GM19035 (cell line): Measurements from ENCODE around the gene SCN5A.
"Not testable (repeated sequence)": the region's sequence is repeated elsewhere in the genome, so short reads cannot be mapped to it uniquely, and the experiment has no call there.

Experiments
- ATAC-seq: cut with Tn5 transposase; IDR thresholded peaks from one replicate; pipeline ENCODE4 v1.9.1; 2021; ENCODE audit not compliant: unreplicated experiment

The SCN5A gene

DNA sequence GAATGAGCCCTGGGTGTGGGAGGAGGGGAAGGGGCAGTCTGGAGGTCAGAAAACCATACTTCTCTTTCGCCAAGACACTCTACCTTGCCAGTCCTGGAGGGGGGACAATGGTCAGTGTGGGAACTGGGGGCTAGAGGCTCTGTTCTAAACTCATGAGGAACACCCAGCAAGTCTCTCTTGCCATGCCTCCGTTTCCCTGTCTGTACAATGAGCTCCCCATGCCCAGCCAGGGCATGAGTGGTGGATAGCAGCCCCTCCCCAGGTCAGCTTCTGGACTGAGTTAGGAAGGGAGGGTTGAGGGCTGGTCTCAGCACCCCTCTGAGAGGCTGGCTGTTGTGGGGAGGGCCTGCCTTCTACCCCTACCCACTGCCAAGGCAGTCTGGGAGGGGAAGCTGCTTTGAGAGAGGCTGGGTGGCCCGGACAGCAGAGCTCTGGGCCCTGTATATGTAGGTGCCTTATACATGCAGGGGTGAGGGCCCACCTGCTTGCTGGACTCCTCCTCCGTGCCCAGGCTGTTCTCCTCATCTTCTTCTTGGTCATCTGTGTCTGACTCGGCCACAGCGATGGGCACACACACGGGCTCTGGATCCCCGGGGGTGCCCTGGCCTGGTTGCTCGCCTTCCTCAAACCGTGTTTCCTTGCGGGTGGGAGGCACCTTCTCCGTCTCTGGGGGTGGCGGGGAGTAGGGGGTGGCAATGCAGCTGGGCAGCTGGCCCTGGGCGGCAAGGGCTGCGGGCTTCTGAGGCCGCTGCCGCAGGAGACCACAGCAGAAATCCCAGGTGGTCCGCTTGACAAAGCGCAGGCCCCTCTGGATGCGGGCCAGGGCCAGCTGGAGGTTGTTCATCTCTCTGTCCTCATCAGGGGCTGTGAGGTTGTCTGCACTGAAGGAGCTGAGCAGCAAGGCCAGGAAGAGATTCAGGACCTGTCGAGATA lies 68.8 kb downstream of the SCN5A start:
- no peak for ATAC-seq

DNA sequence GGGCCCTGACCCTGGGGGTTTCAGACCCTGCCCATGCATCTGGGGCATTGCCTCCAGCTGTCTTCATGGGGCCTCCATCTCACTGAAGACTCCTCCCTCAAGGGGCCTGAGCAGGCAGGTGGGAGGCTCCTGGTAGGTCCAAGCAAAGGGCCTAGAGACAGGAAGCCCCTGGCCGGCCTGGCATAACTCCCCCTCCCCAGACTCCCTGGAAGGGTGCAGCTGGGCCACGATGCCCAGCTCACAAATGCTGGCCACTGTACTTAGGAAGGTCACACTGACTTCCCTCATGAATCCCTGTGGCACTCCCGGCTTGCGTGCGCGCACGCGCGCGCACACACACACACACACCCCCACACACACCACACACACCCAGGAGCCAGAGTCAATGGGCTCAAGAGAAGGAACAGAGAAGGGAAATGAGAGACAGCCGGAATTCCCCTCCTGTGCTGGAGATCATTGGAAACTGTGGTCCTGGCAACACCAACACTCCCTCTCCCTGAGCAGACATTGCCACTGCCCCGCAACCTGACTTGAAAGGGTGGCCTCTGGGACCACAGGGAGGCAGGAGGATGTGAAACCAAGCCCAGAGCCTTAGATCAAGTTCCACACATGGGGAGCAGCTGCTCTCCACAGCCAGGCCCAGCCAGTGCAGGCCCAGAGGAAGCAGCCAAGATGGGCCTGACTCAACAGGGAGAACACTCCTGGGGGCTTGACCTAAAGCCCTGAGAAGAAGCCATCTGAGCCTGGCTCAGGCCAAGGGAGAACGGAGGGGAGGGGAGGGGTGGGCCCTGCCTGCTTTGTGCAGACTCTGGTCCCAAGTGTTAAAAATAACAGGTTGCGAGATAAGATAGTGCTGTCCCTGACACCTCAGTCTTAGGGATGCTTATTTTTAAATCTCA lies 69.7 kb downstream of the SCN5A start:
- no peak for ATAC-seq

DNA sequence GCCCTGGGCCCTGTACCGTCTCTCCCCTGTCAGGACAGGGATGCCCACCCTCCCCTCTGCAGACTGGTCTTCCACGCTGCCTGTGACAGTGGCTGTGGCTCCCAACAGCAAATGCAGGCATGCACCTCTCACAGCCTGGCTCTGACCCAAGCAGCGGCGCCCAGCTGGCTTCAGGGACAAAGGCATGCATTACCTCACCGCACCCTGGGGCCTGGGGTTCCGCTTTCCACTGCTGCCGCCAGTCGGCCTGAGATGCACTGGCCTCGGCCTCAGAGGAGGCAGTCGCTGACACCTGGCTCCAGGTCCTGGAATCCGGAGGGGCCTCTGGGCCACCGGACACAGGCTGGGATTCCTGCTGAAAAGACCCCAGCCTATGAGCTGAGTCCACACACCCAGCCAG lies 70.3 kb downstream of the SCN5A start:
- ATAC-seq, result no peak

DNA sequence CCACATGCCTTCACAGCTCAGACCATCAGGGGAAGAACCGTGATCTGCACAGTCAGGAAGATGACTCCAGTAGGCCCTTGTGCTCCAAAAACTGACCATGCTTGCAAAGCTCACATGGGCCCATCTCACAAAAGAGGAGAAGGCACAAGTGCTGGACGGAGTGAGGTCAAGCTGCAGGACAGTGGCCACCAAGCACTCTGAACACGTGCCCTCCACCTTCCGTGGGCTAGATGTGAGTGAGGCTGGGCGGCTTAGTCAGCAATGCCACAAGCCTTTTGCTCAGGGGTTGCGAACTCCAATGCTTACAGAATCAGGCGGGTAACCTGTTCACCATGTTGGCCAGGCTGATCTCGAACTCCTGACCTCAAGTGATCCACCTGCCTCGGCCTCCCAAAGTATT lies 70.9 kb downstream of the SCN5A start:
- ATAC-seq, result no peak

DNA sequence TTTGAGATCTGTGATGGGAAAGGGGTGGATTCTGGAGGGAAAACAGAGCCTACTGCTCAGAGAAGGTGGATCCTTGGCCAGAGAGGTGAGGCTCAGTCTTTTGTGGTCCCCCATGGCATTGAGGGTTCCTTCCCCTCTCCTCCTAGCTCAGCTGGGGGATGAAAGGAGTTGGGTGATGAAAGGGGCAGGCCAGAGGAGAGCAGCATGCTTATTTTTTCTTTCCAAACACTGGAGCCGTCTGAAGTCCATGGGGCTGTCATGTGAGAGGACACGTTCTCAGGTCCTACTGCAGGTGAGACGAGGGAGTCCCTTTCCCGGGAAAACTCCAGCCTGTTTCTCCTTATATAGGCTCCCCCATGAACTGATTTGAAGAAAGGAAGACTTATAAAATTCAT lies 71.4 kb downstream of the SCN5A start:
- no peak for ATAC-seq

DNA sequence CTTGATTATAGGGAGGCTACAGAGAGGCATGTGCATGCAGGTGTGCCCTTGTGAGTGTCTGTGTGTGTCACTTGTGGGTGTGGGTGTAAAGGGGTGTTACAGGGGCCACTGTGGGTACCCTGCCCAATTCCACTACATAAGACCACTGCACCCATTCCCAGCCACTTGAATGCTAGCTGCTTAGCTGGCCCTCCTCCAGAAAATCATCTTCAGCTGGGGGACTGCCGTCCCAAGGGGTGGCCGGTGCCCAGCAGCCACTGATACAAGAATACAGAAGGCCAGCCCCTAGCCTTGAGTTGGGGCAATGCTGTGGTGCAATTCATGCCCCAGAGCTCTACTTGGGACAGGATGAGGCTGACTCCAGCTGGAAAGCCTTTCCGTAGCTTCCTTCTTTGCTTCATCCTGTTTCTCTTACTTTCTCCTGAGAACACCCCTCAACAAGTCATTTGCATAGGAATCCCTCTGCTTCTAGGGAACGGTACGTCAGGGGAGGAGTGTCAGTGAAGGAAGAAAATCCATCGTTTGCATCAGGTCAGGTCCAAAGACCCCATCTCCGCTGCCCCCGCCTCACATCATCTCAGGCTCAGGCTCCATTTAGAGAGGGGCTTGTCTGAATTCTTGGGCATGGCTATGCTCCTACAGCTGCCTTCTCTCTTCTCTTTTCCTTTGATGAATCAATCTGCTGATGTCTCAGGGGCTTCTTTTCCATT lies 72.0 kb downstream of the SCN5A start:
- ATAC-seq, result no peak

DNA sequence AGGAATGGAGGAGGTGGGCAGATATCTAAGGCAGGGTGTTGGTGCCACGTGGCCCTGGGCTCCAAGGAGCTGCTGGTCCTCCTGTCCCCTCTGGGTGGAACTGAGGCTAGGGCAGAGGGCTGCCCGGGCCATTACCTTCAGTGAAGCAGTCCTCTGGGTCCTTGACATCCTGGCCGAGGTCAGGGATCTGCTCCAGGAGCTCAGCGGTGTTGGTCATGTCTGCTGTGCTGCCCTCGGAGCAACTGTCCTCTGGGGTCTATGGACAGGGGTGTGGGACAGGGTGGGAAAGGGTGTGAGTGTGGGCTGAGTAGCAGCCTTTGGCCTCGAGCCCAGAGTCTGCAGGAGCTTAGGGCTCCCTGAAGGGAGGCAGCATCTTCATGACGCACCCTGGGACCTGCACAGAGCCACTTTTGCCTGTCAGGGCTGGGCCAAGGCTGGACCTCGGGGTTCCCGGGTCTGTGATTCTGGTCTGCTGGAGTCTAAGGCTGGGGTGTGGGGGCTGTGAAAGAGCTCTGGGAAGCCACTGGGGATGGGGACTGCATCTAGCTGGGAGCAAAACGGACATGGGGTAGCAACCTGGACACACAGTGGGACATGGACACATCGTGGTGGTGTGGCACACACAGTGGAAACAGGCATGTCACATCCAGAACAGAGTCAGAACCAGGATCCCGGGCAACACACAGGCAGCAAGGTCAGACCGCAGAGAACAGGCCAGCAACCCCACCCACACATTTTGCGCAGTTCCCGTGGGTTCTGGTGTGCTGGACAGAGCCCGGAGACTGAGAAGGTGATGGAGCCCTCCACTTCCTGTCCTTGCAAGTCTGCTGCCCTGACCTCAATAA lies 72.7 kb downstream of the SCN5A start:
- ATAC-seq, result no peak

DNA sequence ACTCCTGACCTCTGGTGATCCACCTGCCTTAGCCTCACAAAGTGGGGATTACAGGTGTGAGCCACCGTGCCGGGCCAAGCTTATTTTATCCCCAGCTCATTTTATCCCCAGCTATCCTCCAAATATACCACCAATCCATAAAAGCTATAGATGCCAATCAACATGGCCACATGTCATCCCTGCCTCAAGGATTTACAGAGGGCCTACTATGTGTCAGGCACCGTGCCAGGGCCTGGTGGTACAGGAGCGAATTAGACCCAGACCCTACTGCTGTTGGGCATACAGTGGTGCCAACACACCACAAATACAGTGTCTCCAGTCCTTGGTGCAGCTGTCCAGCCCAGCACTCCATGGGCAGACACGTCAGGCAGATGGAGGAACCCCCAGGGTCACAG lies 73.4 kb downstream of the SCN5A start:
- ATAC-seq, result no peak

DNA sequence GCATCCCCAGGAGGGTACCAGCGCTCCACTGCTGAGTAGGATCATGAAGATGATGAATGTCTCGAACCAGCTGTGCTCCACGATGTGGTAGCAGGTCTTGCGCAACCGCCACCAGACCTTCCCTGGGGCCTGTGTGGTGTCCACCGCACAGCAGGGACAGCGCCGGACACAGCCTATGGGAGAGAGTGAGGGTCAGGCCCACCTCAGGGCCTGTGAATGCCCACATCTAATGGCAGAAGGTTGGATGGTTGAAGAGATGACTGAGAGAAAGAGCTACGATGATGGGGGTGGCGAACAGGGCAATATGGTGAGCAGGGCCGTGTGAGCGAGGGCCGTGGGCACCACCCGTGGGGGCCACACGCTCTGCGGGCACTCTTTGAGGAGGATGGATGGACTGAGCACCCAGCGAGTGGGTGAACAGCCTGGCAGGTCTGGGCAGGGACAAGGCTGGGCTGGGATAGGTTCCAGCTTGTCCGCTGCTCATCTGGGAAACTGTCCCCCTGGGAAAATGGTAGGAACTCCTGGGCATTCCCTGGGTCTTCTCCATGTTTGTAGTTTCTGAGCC lies 74.1 kb downstream of the SCN5A start:
- ATAC-seq, result no peak

DNA sequence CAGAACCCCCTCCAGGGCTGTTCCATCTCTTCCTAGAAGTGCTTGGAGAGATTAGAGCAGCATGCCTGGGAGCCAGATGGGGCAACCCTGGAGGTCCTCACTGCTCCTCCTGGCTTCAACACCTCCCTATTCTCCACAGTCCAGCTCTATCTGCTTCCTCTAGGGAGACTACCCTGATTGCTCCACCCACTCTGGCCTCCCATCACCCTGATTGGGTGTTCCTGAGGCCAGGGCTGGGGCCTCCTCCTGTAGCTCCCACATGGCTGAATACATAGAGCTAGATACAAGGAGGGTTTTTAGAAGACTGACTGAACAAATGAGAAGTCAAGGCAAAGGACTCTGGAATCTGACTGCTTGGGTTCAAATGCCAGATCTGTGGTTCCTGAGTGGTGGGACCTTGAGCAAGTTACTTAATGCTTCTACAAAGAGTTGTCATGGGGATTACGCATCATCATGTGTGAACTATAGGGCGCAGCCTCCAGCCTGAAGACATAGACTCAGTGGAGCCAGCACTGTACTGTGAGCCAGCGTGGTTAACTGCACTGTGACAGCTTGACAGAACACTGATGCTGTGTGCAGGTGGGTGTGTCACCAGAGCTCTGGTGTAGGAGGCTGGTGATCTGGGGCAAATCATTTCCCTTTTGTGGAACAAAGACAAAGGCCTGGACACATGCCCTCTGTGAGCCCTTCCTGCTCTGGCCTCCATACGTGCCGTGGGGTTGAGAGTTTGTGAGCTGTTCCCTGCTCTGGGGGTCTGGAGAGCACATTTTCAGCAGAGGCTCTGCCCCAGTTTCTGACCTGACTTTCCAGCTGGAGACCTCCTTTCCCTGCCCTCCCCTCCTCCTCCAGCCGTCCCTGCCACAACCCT lies 74.8 kb downstream of the SCN5A start:
- ATAC-seq, result no peak

DNA sequence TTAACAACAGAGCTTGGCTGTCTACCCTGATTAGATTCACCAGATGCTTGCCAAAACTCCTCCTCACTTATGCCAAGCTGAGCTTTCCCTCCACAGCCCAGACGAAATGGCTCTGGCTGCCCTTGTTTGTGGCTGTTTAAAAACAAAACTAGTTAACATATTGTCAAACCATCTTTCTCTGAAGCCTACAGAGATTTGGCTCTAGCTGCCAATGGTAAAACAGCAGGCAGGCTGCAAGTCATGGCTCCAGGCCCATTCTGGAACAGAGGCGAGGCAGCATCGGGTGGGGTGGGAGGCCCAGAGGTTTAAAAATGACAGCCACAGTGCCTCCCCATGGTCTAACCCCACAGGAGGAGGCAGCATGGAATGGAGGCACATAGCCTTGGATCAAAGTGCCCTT lies 75.9 kb downstream of the SCN5A start:
- ATAC-seq, result no peak

DNA sequence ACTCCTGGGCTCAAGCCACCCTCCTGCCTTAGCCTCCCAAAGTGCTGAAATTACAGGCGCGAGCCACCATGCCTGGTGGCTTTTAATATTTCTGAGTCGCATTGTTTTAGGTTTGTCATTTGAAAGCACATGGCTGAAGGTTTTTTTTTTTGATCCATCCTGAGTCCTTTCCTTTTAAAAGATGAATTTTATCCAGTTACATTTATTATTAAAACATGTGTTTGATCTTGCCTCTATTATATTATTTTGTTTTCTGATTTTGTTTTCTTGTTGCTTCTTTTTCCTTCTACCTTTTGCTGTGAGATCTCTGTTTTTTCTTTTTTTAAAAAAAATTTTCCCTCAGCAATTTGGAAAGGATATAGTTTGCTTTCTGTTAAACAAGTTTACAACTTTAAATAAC lies 76.4 kb downstream of the SCN5A start:
- no peak for ATAC-seq

DNA sequence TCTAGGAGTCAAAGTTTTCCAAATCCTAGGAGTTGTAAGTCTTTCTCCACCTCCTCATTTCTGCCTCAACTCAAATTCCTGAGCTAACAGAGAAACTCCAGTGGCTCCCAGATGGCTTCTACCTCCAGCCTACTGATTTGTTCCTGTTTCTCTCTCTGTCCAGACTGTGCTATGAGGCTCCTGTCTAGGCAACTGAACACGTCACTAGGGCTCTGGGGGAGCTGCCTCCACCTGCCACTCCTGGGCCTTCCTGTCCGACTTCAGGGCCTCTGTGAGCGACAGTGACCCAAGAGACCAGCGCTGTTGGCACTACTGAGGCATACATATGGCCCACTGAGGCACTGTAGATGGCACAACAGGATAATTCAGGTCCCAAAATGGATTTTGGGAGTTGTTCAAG lies 82.0 kb downstream of the SCN5A start:
- ATAC-seq, result no peak

DNA sequence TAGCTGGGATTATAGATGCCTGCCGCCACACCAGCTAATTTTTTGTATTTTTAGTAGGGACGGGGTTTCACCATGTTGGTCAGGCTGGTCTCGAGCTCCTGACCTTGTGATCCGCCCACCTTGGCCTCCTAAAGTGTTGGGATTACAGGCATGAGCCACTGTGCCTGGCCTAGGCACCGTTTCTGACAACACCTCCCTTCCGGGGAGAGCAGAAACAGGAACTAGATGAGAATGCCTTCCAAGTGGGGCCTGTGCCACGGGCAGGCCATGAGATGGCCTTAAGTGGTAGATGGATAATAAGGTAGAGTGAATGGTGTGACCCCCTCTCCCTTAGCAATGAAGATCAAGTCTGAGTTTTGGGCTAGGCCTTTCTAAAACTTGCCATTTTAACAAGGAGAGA lies 82.7 kb downstream of the SCN5A start:
- ATAC-seq, result not testable (repeated sequence)

DNA sequence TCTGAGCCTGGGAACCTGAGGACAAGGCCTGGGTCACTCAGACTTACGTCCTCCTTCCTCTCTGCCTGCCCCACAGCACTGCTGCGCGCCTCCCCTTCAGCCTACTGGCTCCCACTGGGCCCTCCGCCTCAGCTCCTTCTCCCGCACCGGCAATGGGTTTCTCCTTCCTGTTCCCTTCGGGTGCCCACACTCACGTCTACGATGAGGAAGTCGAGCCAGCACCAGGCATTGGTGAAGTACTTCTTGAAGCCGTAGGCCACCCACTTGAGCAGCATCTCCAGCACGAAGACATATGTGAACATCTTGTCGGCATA lies 83.3 kb downstream of the SCN5A start:
- no peak for ATAC-seq

DNA sequence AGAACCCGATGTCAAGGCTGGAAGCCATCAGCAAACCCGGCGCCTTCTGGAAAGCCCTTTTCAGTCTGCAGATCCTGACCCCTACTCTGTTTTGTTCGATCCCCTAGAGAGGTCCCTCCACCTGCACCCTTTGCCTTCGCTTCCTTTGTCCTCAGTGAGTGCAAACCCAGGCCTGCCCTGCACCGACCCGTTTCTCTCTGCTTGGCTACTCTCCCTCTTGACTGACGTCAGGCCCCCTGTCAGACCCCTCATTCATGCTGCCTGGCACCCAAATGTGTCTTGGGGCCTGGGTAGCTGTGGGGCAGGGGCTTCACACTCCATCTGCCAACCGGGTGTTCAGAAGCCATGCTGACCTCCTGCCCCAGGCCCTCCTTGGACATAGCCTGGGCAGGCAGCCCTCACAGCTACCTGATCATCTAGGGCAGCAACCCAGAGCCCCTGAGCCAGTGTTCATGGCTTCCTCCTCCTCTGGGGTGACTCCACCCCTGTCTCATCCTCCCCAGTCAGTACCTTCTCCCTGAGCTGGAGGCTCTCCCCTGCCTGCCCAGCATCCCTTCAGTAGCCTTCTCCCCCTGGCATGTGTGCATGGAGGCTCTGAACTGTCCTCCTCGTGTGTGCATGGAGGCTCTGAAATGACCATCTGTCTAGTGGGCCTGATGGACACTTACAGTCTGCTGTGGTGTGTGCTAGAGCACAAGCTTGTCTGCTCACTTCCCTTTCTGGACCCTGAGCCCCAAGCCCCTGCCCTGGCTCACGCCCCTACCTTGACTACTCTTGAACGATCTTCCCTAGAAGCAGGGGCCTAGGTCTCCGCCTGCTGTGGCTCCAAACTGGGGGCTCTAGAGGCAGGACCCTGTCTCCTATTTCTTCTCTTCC lies 83.9 kb downstream of the SCN5A start:
- no peak for ATAC-seq

DNA sequence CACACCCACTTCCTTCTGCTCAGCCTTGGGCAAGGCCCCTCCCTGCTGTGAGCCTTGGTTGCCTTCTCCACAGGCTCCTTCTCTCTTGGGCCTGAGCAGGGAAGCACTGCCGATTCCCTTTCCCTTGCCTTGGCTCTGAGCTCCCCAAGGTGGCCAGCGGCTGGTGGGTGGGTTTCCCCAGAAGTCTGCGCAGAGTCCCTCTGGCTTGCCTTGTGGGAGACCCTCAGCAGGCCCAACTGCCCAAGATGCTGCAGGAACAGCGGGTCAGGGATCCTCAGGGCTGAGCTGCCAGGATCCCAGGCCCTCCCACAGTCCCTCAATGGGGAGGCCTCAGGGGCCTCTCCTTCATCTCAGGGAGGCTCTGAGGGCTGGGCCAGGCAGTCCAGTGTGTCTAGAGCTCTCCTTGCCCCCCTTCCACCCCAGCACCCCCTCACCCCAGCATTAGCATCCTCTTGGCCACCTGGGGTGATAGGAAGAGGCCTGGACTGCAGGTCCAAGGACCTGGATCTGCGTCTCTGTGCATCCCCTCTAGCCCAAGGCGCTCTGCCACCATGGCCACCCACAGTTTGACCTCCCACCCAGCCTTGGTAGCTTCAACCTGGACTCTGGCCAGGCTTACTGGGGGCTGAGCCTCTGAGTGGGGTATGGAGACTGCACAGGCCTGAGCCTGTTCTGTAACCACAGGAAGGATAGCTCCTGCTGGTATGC lies 84.7 kb downstream of the SCN5A start:
- ATAC-seq, result no peak

DNA sequence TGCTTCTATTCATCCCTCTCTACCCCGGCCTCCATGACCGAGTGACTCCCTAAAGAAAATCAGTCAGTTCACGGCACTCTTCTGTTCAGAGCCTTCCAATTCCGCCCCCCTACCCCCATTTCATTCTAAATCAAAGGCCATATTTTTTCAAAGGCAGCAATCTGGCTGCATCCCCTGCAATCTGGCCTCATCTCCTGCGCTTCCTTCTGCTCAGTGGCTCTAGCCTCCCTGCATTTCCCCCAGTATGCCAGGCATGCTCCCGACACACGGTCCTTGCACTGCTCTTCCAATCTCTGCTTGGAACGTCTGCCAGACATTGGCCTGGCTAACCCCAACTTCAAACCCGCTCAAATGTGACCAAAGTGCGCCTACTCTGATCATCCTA lies 85.6 kb downstream of the SCN5A start:
- no peak for ATAC-seq
